Muscle layer of duodenum (tissue), 2 donors: ENCODE data around the gene USF3.

Source experiments
- H3K27ac ChIP-seq: one replicate; pipeline ENCODE4 v1.7.0; 2013; ENCODE audit warnings: mild to moderate bottlenecking, low read length
- H3K27me3 ChIP-seq: one replicate; pipeline ENCODE4 v1.7.0; 2013; ENCODE audit warnings: low read depth, mild to moderate bottlenecking, control low read depth, low read length
- H3K36me3 ChIP-seq, 2 donors: one replicate each; pipeline ENCODE4 v1.7.0; 2013; ENCODE audit warnings: low read length in 2 of 2, control low read depth in 1 of 2, mild to moderate bottlenecking in 1 of 2; ENCODE audit not compliant: insufficient read depth in 2 of 2, control insufficient read depth in 1 of 2
- H3K4me1 ChIP-seq, 2 donors: one replicate each; pipeline ENCODE4 v1.7.0; 2013; ENCODE audit warnings: low read length in 2 of 2, mild to moderate bottlenecking in 2 of 2, control low read depth in 1 of 2, moderate library complexity in 1 of 2; ENCODE audit not compliant: insufficient read depth in 2 of 2, control insufficient read depth in 1 of 2
- H3K4me3 ChIP-seq, 2 donors: one replicate each; pipeline ENCODE4 v1.7.0; 2013; ENCODE audit warnings: low read length in 2 of 2, low read depth in 1 of 2, mild to moderate bottlenecking in 1 of 2
- H3K9me3 ChIP-seq, 2 donors: one replicate each; pipeline ENCODE4 v1.7.0; 2013; ENCODE audit warnings: low read length in 2 of 2, control low read depth in 1 of 2, mild to moderate bottlenecking in 1 of 2; ENCODE audit not compliant: control insufficient read depth in 1 of 2
- donor health status: healthy.

USF3 gene

GRCh38 chr3:113696658-113697499 is 437 bp upstream of the USF3 start:
- peak overlapping the region; percentile 98 for H3K27ac ChIP-seq
- no peaks in the 10 kb centered on the region for H3K27me3 ChIP-seq
- no peaks in the 10 kb centered on the region for H3K36me3 ChIP-seq
- no peaks in the 10 kb centered on the region for H3K9me3 ChIP-seq
- H3K4me3 ChIP-seq = peak overlapping the region; percentile 95 to 100
- H3K4me1 ChIP-seq = peaks cover 4 to 29% of the 10 kb centered on the region in 2 donors

- Histone ChIP-seq H3K27ac (peak overlapping the region; percentile 70), H3K4me1 (peaks cover 4 to 29% of the 10 kb centered on the region in 2 donors), H3K27me3 (no peaks in the 10 kb centered on the region), H3K36me3 (no peaks in the 10 kb centered on the region), H3K9me3 (no peaks in the 10 kb centered on the region), H3K4me3 (peak overlapping the region; percentile 80 to 95)
These were observed 1.0 kb downstream of the USF3 start for GRCh38 chr3:113695431-113695785.

GRCh38 chr3:113690482-113690881 is 6.0 kb downstream of the USF3 start:
- no peak overlapping the region for H3K4me3 ChIP-seq
- no peaks in the 10 kb centered on the region for H3K27me3 ChIP-seq
- H3K4me1 ChIP-seq = peaks cover 0 to 22% of the 10 kb centered on the region in 2 donors
- peaks cover 0 to 3% of the 10 kb centered on the region in 2 donors for H3K36me3 ChIP-seq
- H3K9me3 ChIP-seq = no peaks in the 10 kb centered on the region
- H3K27ac ChIP-seq = no peak overlapping the region

- Histone ChIP-seq H3K27ac (no peak overlapping the region), H3K27me3 (no peaks in the 10 kb centered on the region), H3K4me3 (no peak overlapping the region), H3K4me1 (peaks cover 0 to 9% of the 10 kb centered on the region in 2 donors), H3K9me3 (no peaks in the 10 kb centered on the region), H3K36me3 (peaks cover 0 to 3% of the 10 kb centered on the region in 2 donors)
These were observed 10.3 kb downstream of the USF3 start for GRCh38 chr3:113685956-113686721.

GRCh38 chr3:113685124-113685523 is 11.3 kb downstream of the USF3 start:
- Histone ChIP-seq H3K4me1 (peaks cover 0 to 9% of the 10 kb centered on the region in 2 donors), H3K27ac (no peak overlapping the region), H3K9me3 (no peaks in the 10 kb centered on the region), H3K27me3 (no peaks in the 10 kb centered on the region), H3K4me3 (no peak overlapping the region), H3K36me3 (peaks cover 0 to 3% of the 10 kb centered on the region in 2 donors)

GRCh38 chr3:113684271-113684819 is 12.1 kb downstream of the USF3 start:
- Histone ChIP-seq H3K27ac (no peak overlapping the region), H3K9me3 (no peaks in the 10 kb centered on the region), H3K36me3 (peaks cover 0 to 3% of the 10 kb centered on the region in 2 donors)

GRCh38 chr3:113678773-113679172 is 17.7 kb downstream of the USF3 start:
- Histone ChIP-seq H3K9me3 (no peaks in the 10 kb centered on the region), H3K4me1 (no peaks in the 10 kb centered on the region), H3K4me3 (no peak overlapping the region), H3K27ac (no peak overlapping the region), H3K27me3 (no peaks in the 10 kb centered on the region), H3K36me3 (peaks cover 5 to 21% of the 10 kb centered on the region in 2 donors)

More at GRCh38 chr3:113684271-113684819, 12.1 kb downstream of the USF3 start:
- H3K4me1 ChIP-seq = peaks cover 0 to 9% of the 10 kb centered on the region in 2 donors
- H3K27me3 ChIP-seq = no peaks in the 10 kb centered on the region
- no peak overlapping the region for H3K4me3 ChIP-seq

GRCh38 chr3:113677737-113678136 is 18.7 kb downstream of the USF3 start:
- Histone ChIP-seq H3K4me3 (no peak overlapping the region), H3K36me3 (peaks cover 9 to 31% of the 10 kb centered on the region in 2 donors), H3K4me1 (no peaks in the 10 kb centered on the region), H3K27ac (no peak overlapping the region), H3K9me3 (no peaks in the 10 kb centered on the region), H3K27me3 (no peaks in the 10 kb centered on the region)

- Histone ChIP-seq H3K4me1 (no peaks in the 10 kb centered on the region), H3K27me3 (no peaks in the 10 kb centered on the region), H3K27ac (no peak overlapping the region), H3K36me3 (peaks cover 9 to 38% of the 10 kb centered on the region in 2 donors), H3K4me3 (no peak overlapping the region), H3K9me3 (no peaks in the 10 kb centered on the region)
These were observed 20.2 kb downstream of the USF3 start for GRCh38 chr3:113676261-113676660.

- Histone ChIP-seq H3K27ac (no peak overlapping the region), H3K36me3 (peaks cover 9 to 38% of the 10 kb centered on the region in 2 donors), H3K9me3 (no peaks in the 10 kb centered on the region), H3K27me3 (no peaks in the 10 kb centered on the region), H3K4me1 (no peaks in the 10 kb centered on the region), H3K4me3 (no peak overlapping the region)
These were observed 22.8 kb downstream of the USF3 start for GRCh38 chr3:113673593-113673992.

- Histone ChIP-seq H3K27me3 (no peaks in the 10 kb centered on the region), H3K36me3 (peaks cover 9 to 21% of the 10 kb centered on the region in 2 donors), H3K27ac (no peak overlapping the region), H3K4me1 (no peaks in the 10 kb centered on the region), H3K9me3 (no peaks in the 10 kb centered on the region), H3K4me3 (no peak overlapping the region)
These were observed 28.4 kb downstream of the USF3 start for GRCh38 chr3:113668015-113668414.
